K562 (cell line): ENCODE measurements around the gene AMN1. TPM values are rescaled to one million over a fixed set of nuclear protein-coding genes. Genes with fewer than 3 reads are reported as not detected.
A peak's percentile ranks its signal among the peaks of the same experiment; 100 is the strongest.

Source experiments
- ATF7 ChIP-seq: fragments of 450-650 bp; IDR thresholded peaks from 2 replicates; pipeline ENCODE4 v1.7.1; 2014; ENCODE audit warnings: mild to moderate bottlenecking, moderate library complexity
- CTBP1 ChIP-seq: fragments of 450-650 bp; IDR thresholded peaks from 2 replicates; pipeline ENCODE4 v1.6.1; 2016; ENCODE audit warnings: borderline replicate concordance
- CXXC5 ChIP-seq: fragments of 250-450 bp; sonication (Bioruptor Pico); IDR thresholded peaks from 2 replicates; pipeline ENCODE4 v1.8.0; 2022; ENCODE audit warnings: inconsistent platforms, mild to moderate bottlenecking, moderate library complexity
- DLX4 ChIP-seq: fragments of 250-450 bp; sonication (Bioruptor Pico); IDR thresholded peaks from 2 replicates; pipeline ENCODE4 v1.6.1; 2021; ENCODE audit warnings: mild to moderate bottlenecking
- E4F1 ChIP-seq: fragments of 250-450 bp; sonication (Bioruptor Pico); IDR thresholded peaks from 2 replicates; pipeline ENCODE4 v1.5.0; 2021; ENCODE audit warnings: mild to moderate bottlenecking, borderline replicate concordance
- HMG20A ChIP-seq: fragments of 450-650 bp; formaldehyde crosslinking; conservative IDR thresholded peaks from 2 replicates; pipeline ENCODE4 v1.4.0; 2020; ENCODE audit warnings: mild to moderate bottlenecking, mixed read lengths
- MLLT1 ChIP-seq, 2 experiments: fragments of 450-650 bp; IDR thresholded peaks; 2 replicates each; pipeline ENCODE4 v1.6.1; 2016
- PHF8 ChIP-seq: fragments of 200-600 bp; sonication (generic); IDR thresholded peaks from 2 replicates; pipeline ENCODE4 v1.6.1; 2012; ENCODE audit warnings: mixed run types, mild to moderate bottlenecking, inconsistent platforms, low read length, moderate library complexity, borderline replicate concordance
- POLR2H ChIP-seq: IDR thresholded peaks from 2 replicates; pipeline ENCODE4 v1.6.1; 2016; ENCODE audit warnings: missing genetic modification characterization, low read depth, mild to moderate bottlenecking, control low read depth, missing compliant biosample characterization, moderate library complexity
- REST ChIP-seq, 2 experiments: fragments of 450-650 bp; formaldehyde crosslinking in 1 of 2; IDR thresholded peaks; 2 replicates each; pipeline versions ENCODE4 v1.4.0 to v1.6.1; 2014 to 2020; ENCODE audit warnings: mild to moderate bottlenecking in 2 of 2, borderline replicate concordance in 1 of 2, low read depth in 1 of 2
- SMARCC2 ChIP-seq: fragments of 450-650 bp; IDR thresholded peaks from 2 replicates; pipeline ENCODE4 v1.6.1; 2017; ENCODE audit warnings: antibody characterized with exemption, moderate library complexity, mild to moderate bottlenecking, low read depth
- THRB ChIP-seq: fragments of 450-650 bp; formaldehyde crosslinking; conservative IDR thresholded peaks from 2 replicates; pipeline ENCODE4 v1.4.0; 2022; ENCODE audit warnings: mild to moderate bottlenecking, missing genetic modification characterization
- YBX1 ChIP-seq: fragments of 450-650 bp; IDR thresholded peaks from 2 replicates; pipeline ENCODE4 v1.7.1; 2016; ENCODE audit warnings: mild to moderate bottlenecking
- polyA plus RNA-seq, 8 experiments: library from polyadenylated mRNA; depleted of rRNA in 4 of 8; stranded (reverse) in 5 of 8; unstranded in 3 of 8; fragments of >200 nt; fragmentation: Nextera tagmentation in 2 of 8; fragmentation: Illumina TruSeq in 1 of 8; extraction: Ambion mirVana in 2 of 8; extraction: Trizol in 1 of 8; gene quantifications; 2 replicates each; pipeline versions ENCODE4 v1.2.1 to v1.2.3, GENCODE V29; 2011 to 2014; ENCODE audit warnings: inconsistent platforms in 1 of 8, missing spikeins in 1 of 8
- total RNA-seq, 7 experiments: library from RNA; depleted of rRNA in 6 of 7; stranded (reverse); fragments of >200 nt in 6 of 7; fragmentation: Illumina TruSeq in 2 of 7; extraction: Trizol in 2 of 7; gene quantifications; 2 replicates each; pipeline versions ENCODE4 v1.2.1 to v1.2.3, GENCODE V29; 2011 to 2021; ENCODE audit warnings: low replicate concordance in 1 of 7

The AMN1 gene
- total and polyA plus RNA-seq, 9 of the 15 experiments (the other 6 are each of a cell fraction or from before 2014, with no cell fraction given): 5.2 to 27.6 (median 13.0) TPM

GRCh38 chr12:31715283-31715825 lies 13.5 kb downstream of the AMN1 start (continued):
- TF ChIP-seq THRB (CRISPR knock-in tag) (0 out of 2 replicates have a peak, but pooled peaks have one; percentile 11), CXXC5 (peak; percentile 78), MLLT1 (IDR thresholded peaks at IDR 0.05) (peak; percentile 89 to 93), YBX1 (no peak), POLR2H (peak; percentile 86), ATF7 (peak; percentile 65; the same call in 1 of the 2 replicates), PHF8 (peak; percentile 40; the same call in 1 of the 2 replicates), DLX4 (no peak), E4F1 (CRISPR knock-in tag) (0 out of 2 replicates have a peak, but pooled peaks have one; percentile 1), HMG20A (CRISPR knock-in tag) (no peak), REST (IDR thresholded peaks at IDR 0.05; ENCODE audit: borderline replicate concordance) (peak; percentile 23; the same call in 1 of the 2 replicates), REST (CRISPR knock-in tag; IDR thresholded peaks at IDR 0.05; ENCODE audit: low read depth) (no peak), SMARCC2 (peak; percentile 82), CTBP1 (peak; percentile 89)
